Sigmoid colon (tissue), 4 donors: ENCODE results near the gene APRT.

Source experiments
- EP300 ChIP-seq, 4 donors: sonication (generic); formaldehyde crosslinking; IDR thresholded peaks; one replicate each; pipeline ENCODE4 v1.6.1; 2017; ENCODE audit warnings: antibody characterized with exemption in 4 of 4
- POLR2A ChIP-seq, 2 donors: fragments of 450-650 bp; IDR thresholded peaks; one replicate each; pipeline ENCODE4 v1.6.1; 2016; ENCODE audit warnings: antibody characterized with exemption in 2 of 2, mild to moderate bottlenecking in 2 of 2, moderate library complexity in 2 of 2
- POLR2AphosphoS5 ChIP-seq, 4 donors: sonication (generic); formaldehyde crosslinking; IDR thresholded peaks; one replicate each; pipeline ENCODE4 v1.6.1; 2017; ENCODE audit warnings: antibody characterized with exemption in 4 of 4
- TF ChIP-seq, protein P1 (sequence below), 4 experiments: fragments of 450-650 bp in 3 of 4; fragments of 200-600 bp in 1 of 4; IDR thresholded peaks; one replicate each; pipeline ENCODE4 v1.5.1; 2016 to 2019; ENCODE audit warnings: antibody characterized with exemption in 4 of 4, mild to moderate bottlenecking in 3 of 4, moderate library complexity in 2 of 4

GRCh38 chr16:88778541-88779065 lies 33.1 kb downstream of the APRT start:
- TF ChIP-seq, protein P1, sequence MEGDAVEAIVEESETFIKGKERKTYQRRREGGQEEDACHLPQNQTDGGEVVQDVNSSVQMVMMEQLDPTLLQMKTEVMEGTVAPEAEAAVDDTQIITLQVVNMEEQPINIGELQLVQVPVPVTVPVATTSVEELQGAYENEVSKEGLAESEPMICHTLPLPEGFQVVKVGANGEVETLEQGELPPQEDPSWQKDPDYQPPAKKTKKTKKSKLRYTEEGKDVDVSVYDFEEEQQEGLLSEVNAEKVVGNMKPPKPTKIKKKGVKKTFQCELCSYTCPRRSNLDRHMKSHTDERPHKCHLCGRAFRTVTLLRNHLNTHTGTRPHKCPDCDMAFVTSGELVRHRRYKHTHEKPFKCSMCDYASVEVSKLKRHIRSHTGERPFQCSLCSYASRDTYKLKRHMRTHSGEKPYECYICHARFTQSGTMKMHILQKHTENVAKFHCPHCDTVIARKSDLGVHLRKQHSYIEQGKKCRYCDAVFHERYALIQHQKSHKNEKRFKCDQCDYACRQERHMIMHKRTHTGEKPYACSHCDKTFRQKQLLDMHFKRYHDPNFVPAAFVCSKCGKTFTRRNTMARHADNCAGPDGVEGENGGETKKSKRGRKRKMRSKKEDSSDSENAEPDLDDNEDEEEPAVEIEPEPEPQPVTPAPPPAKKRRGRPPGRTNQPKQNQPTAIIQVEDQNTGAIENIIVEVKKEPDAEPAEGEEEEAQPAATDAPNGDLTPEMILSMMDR (IDR thresholded peaks at IDR 0.05), result no peak
- TF ChIP-seq POLR2AphosphoS5 (IDR thresholded peaks at IDR 0.05), result no peak
- no peak for TF ChIP-seq POLR2A (IDR thresholded peaks at IDR 0.05)
- TF ChIP-seq EP300 (IDR thresholded peaks at IDR 0.05), result no peak
